Neural progenitor cell (in vitro differentiated cells): Measurements from ENCODE around the gene OSBP. TPM values are rescaled to one million over a fixed set of nuclear protein-coding genes. Genes with fewer than 3 reads are reported as not detected.
A peak's percentile ranks its signal among the peaks of the same experiment; 100 is the strongest.

Experiments
- DNase-seq: peaks from one replicate; pipeline ENCODE4 v3.0.0-alpha.2; 2016; ENCODE audit warnings: low spot score
- H2AFZ ChIP-seq: fragments of 200-600 bp; sonication (generic); replicated peaks from 2 replicates; pipeline ENCODE4 v1.6.1; 2016; ENCODE audit warnings: antibody characterized with exemption
- H3F3A ChIP-seq: fragments of 200-600 bp; sonication (generic); 2 replicates; pipeline ENCODE4 v1.6.1; 2016; ENCODE audit warnings: antibody characterized with exemption, low read depth
- H3K27ac ChIP-seq: fragments of 200-600 bp; sonication (generic); 2 replicates; pipeline ENCODE4 v1.5.1; 2016; ENCODE audit warnings: mild to moderate bottlenecking
- H3K27me3 ChIP-seq: fragments of 200-600 bp; sonication (generic); 2 replicates; pipeline ENCODE4 v1.6.1; 2016; ENCODE audit warnings: mild to moderate bottlenecking, moderate library complexity
- H3K36me3 ChIP-seq: fragments of 200-600 bp; sonication (generic); 2 replicates; pipeline ENCODE4 v1.5.1; 2016
- H3K4me1 ChIP-seq: fragments of 200-600 bp; sonication (generic); 2 replicates; pipeline ENCODE4 v1.6.1; 2016; ENCODE audit warnings: mixed run types
- H3K4me2 ChIP-seq: fragments of 200-600 bp; sonication (generic); 2 replicates; pipeline ENCODE4 v1.6.1; 2016
- H3K4me3 ChIP-seq: fragments of 200-600 bp; sonication (generic); 2 replicates; pipeline ENCODE4 v1.5.1; 2016
- H3K79me2 ChIP-seq: fragments of 200-600 bp; sonication (generic); 2 replicates; pipeline ENCODE4 v1.6.1; 2016; ENCODE audit warnings: low read depth
- H3K9ac ChIP-seq: fragments of 200-600 bp; sonication (generic); 2 replicates; pipeline ENCODE4 v1.6.1; 2016
- H3K9me3 ChIP-seq: fragments of 200-600 bp; sonication (generic); 2 replicates; pipeline ENCODE4 v1.5.1; 2016; ENCODE audit warnings: low read depth
- H4K20me1 ChIP-seq: fragments of 200-600 bp; sonication (generic); 2 replicates; pipeline ENCODE4 v1.6.1; 2016; ENCODE audit warnings: low read depth
- H3K27ac Mint-ChIP-seq: 3 replicates; pipeline ENCODE4 v1.8.0; 2021; ENCODE audit warnings: mixed read lengths
- H3K27me3 Mint-ChIP-seq: 2 replicates; pipeline ENCODE4 v1.8.0; 2022; ENCODE audit warnings: low read depth, mild to moderate bottlenecking, inconsistent platforms, moderate library complexity, mixed read lengths; ENCODE audit not compliant: insufficient read depth
- H3K36me3 Mint-ChIP-seq: 3 replicates; pipeline ENCODE4 v1.8.0; 2021; ENCODE audit warnings: mixed read lengths
- H3K4me1 Mint-ChIP-seq: 3 replicates; pipeline ENCODE4 v1.8.0; 2021; ENCODE audit warnings: mixed read lengths
- H3K4me3 Mint-ChIP-seq: 3 replicates; pipeline ENCODE4 v1.8.0; 2021; ENCODE audit warnings: mild to moderate bottlenecking, moderate library complexity, mixed read lengths
- H3K9me3 Mint-ChIP-seq: 3 replicates; pipeline ENCODE4 v1.8.0; 2020; ENCODE audit warnings: mixed read lengths
- CTCF ChIP-seq: fragments of 200-600 bp; sonication (generic); IDR thresholded peaks from 2 replicates; pipeline ENCODE4 v1.5.1; 2017; ENCODE audit warnings: antibody characterized with exemption, mild to moderate bottlenecking
- EZH2 ChIP-seq: fragments of 200-600 bp; sonication (generic); IDR thresholded peaks from 2 replicates; pipeline ENCODE4 v1.6.1; 2017; ENCODE audit warnings: antibody characterized with exemption, mild to moderate bottlenecking, moderate library complexity
- EZH2phosphoT487 ChIP-seq: fragments of 200-600 bp; sonication (generic); IDR thresholded peaks from 2 replicates; pipeline ENCODE4 v1.6.1; 2017; ENCODE audit warnings: antibody characterized with exemption
- total RNA-seq: library from RNA; depleted of rRNA; stranded (reverse); fragments of >200 nt; gene quantifications from 2 replicates; pipeline ENCODE4 v1.2.3, GENCODE V29; 2015; ENCODE audit warnings: low replicate concordance

Gene OSBP
- total RNA-seq, 1 donor from 2014 or later, result 22.7 TPM

- H3K4me1 Mint-ChIP-seq, result peaks cover 43% of the 10 kb centered on the region
- Histone ChIP-seq H3K4me2 (peak overlapping the region; percentile 81), H4K20me1 (no peaks in the 10 kb centered on the region), H3F3A (peaks cover 69% of the 10 kb centered on the region), H3K4me3 (peak overlapping the region; percentile 52), H3K36me3 (no peaks in the 10 kb centered on the region), H3K9me3 (no peaks in the 10 kb centered on the region), H3K27me3 (no peaks in the 10 kb centered on the region), H3K27ac (no peak overlapping the region), H2AFZ (peak overlapping the region; percentile 48), H3K9ac (no peak overlapping the region), H3K79me2 (no peaks in the 10 kb centered on the region), H3K4me1 (peaks cover 3% of the 10 kb centered on the region)
- H3K9me3 Mint-ChIP-seq, result peaks cover 4% of the 10 kb centered on the region
- TF ChIP-seq EZH2, result no peak
- no peak for TF ChIP-seq EZH2phosphoT487
- TF ChIP-seq CTCF, result no peak
- peak overlapping the region; percentile 87 for H3K4me3 Mint-ChIP-seq
- H3K27me3 Mint-ChIP-seq, result peaks cover 38% of the 10 kb centered on the region
- DNase-seq, result peak; percentile 59
- H3K27ac Mint-ChIP-seq, result peak overlapping the region; percentile 34
- peaks cover 3% of the 10 kb centered on the region for H3K36me3 Mint-ChIP-seq
Observed at GRCh38 chr11:59556917-59557348, 58.6 kb downstream of the OSBP start.

- peaks cover 3% of the 10 kb centered on the region for H3K36me3 Mint-ChIP-seq
- Histone ChIP-seq H3K4me1 (peaks cover 3% of the 10 kb centered on the region), H3K79me2 (no peaks in the 10 kb centered on the region), H3K36me3 (no peaks in the 10 kb centered on the region), H3K9me3 (no peaks in the 10 kb centered on the region), H3K4me3 (peak overlapping the region; percentile 52), H2AFZ (peak overlapping the region; percentile 93), H4K20me1 (no peaks in the 10 kb centered on the region), H3K9ac (no peak overlapping the region), H3K27ac (no peak overlapping the region), H3K4me2 (peak overlapping the region; percentile 81), H3F3A (peaks cover 70% of the 10 kb centered on the region), H3K27me3 (no peaks in the 10 kb centered on the region)
- peaks cover 44% of the 10 kb centered on the region for H3K4me1 Mint-ChIP-seq
- H3K27me3 Mint-ChIP-seq, result peaks cover 44% of the 10 kb centered on the region
- peak overlapping the region; percentile 64 for H3K27ac Mint-ChIP-seq
- H3K4me3 Mint-ChIP-seq, result peak overlapping the region; percentile 87
- TF ChIP-seq EZH2 (no peak), CTCF (no peak), EZH2phosphoT487 (no peak)
- peak; percentile 76 for DNase-seq
- H3K9me3 Mint-ChIP-seq, result peaks cover 5% of the 10 kb centered on the region
Observed at GRCh38 chr11:59556115-59556916, 59.3 kb downstream of the OSBP start.

- peaks cover 3% of the 10 kb centered on the region for H3K4me1 ChIP-seq
- H3K4me3 ChIP-seq, result peak overlapping the region; percentile 52
- no peaks in the 10 kb centered on the region for H4K20me1 ChIP-seq
- no peaks in the 10 kb centered on the region for H3K9me3 ChIP-seq
- H3K27me3 Mint-ChIP-seq, result peaks cover 46% of the 10 kb centered on the region
- no peak overlapping the region for H3K9ac ChIP-seq
- no peaks in the 10 kb centered on the region for H3K27me3 ChIP-seq
- peaks cover 46% of the 10 kb centered on the region for H3K4me1 Mint-ChIP-seq
- peak overlapping the region; percentile 64 for H3K27ac Mint-ChIP-seq
- peaks cover 70% of the 10 kb centered on the region for H3F3A ChIP-seq
- H2AFZ ChIP-seq, result peak overlapping the region; percentile 93
- TF ChIP-seq EZH2phosphoT487 (no peak), CTCF (no peak), EZH2 (no peak)
- peaks cover 5% of the 10 kb centered on the region for H3K36me3 Mint-ChIP-seq
- H3K27ac ChIP-seq, result no peak overlapping the region
- no peaks in the 10 kb centered on the region for H3K36me3 ChIP-seq
- no peaks in the 10 kb centered on the region for H3K79me2 ChIP-seq
- H3K9me3 Mint-ChIP-seq, result peaks cover 12% of the 10 kb centered on the region
- peak overlapping the region; percentile 87 for H3K4me3 Mint-ChIP-seq
- DNase-seq, result no peak
- peak overlapping the region; percentile 81 for H3K4me2 ChIP-seq
Observed at GRCh38 chr11:59555601-59556114, 59.9 kb downstream of the OSBP start.
